H9 (cell line): ENCODE results near the gene PCDHGC5. TPM values are rescaled to one million over a fixed set of nuclear protein-coding genes. Genes with fewer than 3 reads are reported as not detected.
A peak's percentile ranks its signal among the peaks of the same experiment; 100 is the strongest.

Source experiments
- DNase-seq: peaks from one replicate; pipeline ENCODE4 v3.0.0-alpha.2; 2017
- H2AFZ ChIP-seq: one replicate; pipeline ENCODE4 v1.6.1; 2013; ENCODE audit warnings: mild to moderate bottlenecking, low read length, control low read depth, moderate library complexity
- H2AK5ac ChIP-seq: 2 replicates; pipeline ENCODE4 v1.6.1; 2013; ENCODE audit warnings: low read length, control low read depth, mixed read lengths; ENCODE audit not compliant: insufficient read length
- H2BK120ac ChIP-seq: one replicate; pipeline ENCODE4 v1.6.1; 2013; ENCODE audit warnings: low read depth, mild to moderate bottlenecking, low read length, control low read depth, inconsistent platforms; ENCODE audit not compliant: poor library complexity, severe bottlenecking
- H2BK12ac ChIP-seq: 2 replicates; pipeline ENCODE4 v1.6.1; 2013; ENCODE audit warnings: low read length, control low read depth, mixed read lengths, low read depth; ENCODE audit not compliant: insufficient read length
- H2BK15ac ChIP-seq: 2 replicates; pipeline ENCODE4 v1.6.1; 2013; ENCODE audit warnings: low read depth, low read length, control low read depth
- H2BK20ac ChIP-seq: one replicate; pipeline ENCODE4 v1.6.1; 2013; ENCODE audit warnings: low read depth, mild to moderate bottlenecking, low read length, control low read depth, inconsistent platforms; ENCODE audit not compliant: poor library complexity, severe bottlenecking
- H2BK5ac ChIP-seq: 2 replicates; pipeline ENCODE4 v1.6.1; 2013; ENCODE audit warnings: low read length, control low read depth, mixed read lengths; ENCODE audit not compliant: insufficient read length
- H3K14ac ChIP-seq: 2 replicates; pipeline ENCODE4 v1.6.1; 2013; ENCODE audit warnings: low read length, control low read depth; ENCODE audit not compliant: insufficient read depth
- H3K18ac ChIP-seq: 2 replicates; pipeline ENCODE4 v1.6.1; 2013; ENCODE audit warnings: low read depth, mild to moderate bottlenecking, mixed read lengths, low read length, control low read depth; ENCODE audit not compliant: insufficient read length
- H3K23ac ChIP-seq: 2 replicates; pipeline ENCODE4 v1.6.1; 2013; ENCODE audit warnings: low read length, control low read depth, mixed read lengths, low read depth; ENCODE audit not compliant: insufficient read length
- H3K23me2 ChIP-seq: 2 replicates; pipeline ENCODE4 v1.6.1; 2013; ENCODE audit warnings: low read depth, mild to moderate bottlenecking, mixed read lengths, low read length, control low read depth; ENCODE audit not compliant: insufficient read length, poor library complexity, severe bottlenecking
- H3K27ac ChIP-seq: 2 replicates; pipeline ENCODE4 v1.5.1; 2013; ENCODE audit warnings: low read length, control low read depth, mixed read lengths, low read depth; ENCODE audit not compliant: insufficient read length
- H3K27me3 ChIP-seq: 2 replicates; pipeline ENCODE4 v1.6.1; 2013; ENCODE audit warnings: low read length, control low read depth, inconsistent platforms; ENCODE audit not compliant: insufficient read depth
- H3K4ac ChIP-seq: 2 replicates; pipeline ENCODE4 v1.6.1; 2013; ENCODE audit warnings: low read depth, mild to moderate bottlenecking, control low read depth, inconsistent platforms, low read length, moderate library complexity
- H3K4me1 ChIP-seq: 2 replicates; pipeline ENCODE4 v1.6.1; 2013; ENCODE audit warnings: low read length, control low read depth, inconsistent platforms; ENCODE audit not compliant: insufficient read depth
- H3K4me2 ChIP-seq: 2 replicates; pipeline ENCODE4 v1.6.1; 2013; ENCODE audit warnings: low read length, control low read depth, mixed read lengths; ENCODE audit not compliant: insufficient read length, insufficient read depth
- H3K56ac ChIP-seq: 2 replicates; pipeline ENCODE4 v1.6.1; 2013; ENCODE audit warnings: low read depth, mild to moderate bottlenecking, mixed read lengths, low read length, control low read depth; ENCODE audit not compliant: insufficient read length
- H3K79me1 ChIP-seq: 2 replicates; pipeline ENCODE4 v1.6.1; 2013; ENCODE audit warnings: low read depth, mild to moderate bottlenecking, moderate library complexity, low read length, control low read depth, inconsistent platforms; ENCODE audit not compliant: insufficient read depth, poor library complexity, severe bottlenecking
- H3K79me2 ChIP-seq: 2 replicates; pipeline ENCODE4 v1.6.1; 2013; ENCODE audit warnings: low read length, control low read depth, inconsistent platforms; ENCODE audit not compliant: insufficient read depth
- H3K9ac ChIP-seq: 2 replicates; pipeline ENCODE4 v1.6.1; 2013; ENCODE audit warnings: low read length, control low read depth, mixed read lengths; ENCODE audit not compliant: insufficient read length; ENCODE audit errors: extremely low read depth
- H3K9me3 ChIP-seq: one replicate; pipeline ENCODE4 v1.6.1; 2013; ENCODE audit warnings: low read depth, low read length, inconsistent platforms; ENCODE audit not compliant: control insufficient read depth
- H3T11ph ChIP-seq: one replicate; pipeline ENCODE4 v1.6.1; 2013; ENCODE audit warnings: mild to moderate bottlenecking, low read length, control low read depth, inconsistent platforms
- H4K20me1 ChIP-seq: one replicate; pipeline ENCODE4 v1.6.1; 2013; ENCODE audit not compliant: control insufficient read depth, insufficient read length, insufficient read depth
- H4K5ac ChIP-seq: 2 replicates; pipeline ENCODE4 v1.6.1; 2013; ENCODE audit warnings: low read depth, mild to moderate bottlenecking, mixed read lengths, low read length, control low read depth; ENCODE audit not compliant: insufficient read length
- H4K8ac ChIP-seq: replicated peaks from 2 replicates; pipeline ENCODE4 v1.6.1; 2013; ENCODE audit warnings: low read length, control low read depth, mixed read lengths, low read depth; ENCODE audit not compliant: insufficient read length
- H4K91ac ChIP-seq: 2 replicates; pipeline ENCODE4 v1.6.1; 2013; ENCODE audit warnings: low read depth, mild to moderate bottlenecking, moderate library complexity, mixed read lengths, low read length, control low read depth; ENCODE audit not compliant: insufficient read length
- H3K27ac Mint-ChIP-seq, 3 experiments: 2 replicates in 2 of 3; 3 replicates in 1 of 3; pipeline ENCODE4 v1.8.0; 2020 to 2021; ENCODE audit warnings: mixed read lengths in 3 of 3, mild to moderate bottlenecking in 1 of 3, moderate library complexity in 1 of 3
- H3K27me3 Mint-ChIP-seq: 2 replicates; pipeline ENCODE4 v1.8.0; 2021; ENCODE audit warnings: low read depth, mild to moderate bottlenecking, moderate library complexity, mixed read lengths
- H3K36me3 Mint-ChIP-seq, 3 experiments: 2 replicates in 2 of 3; 3 replicates in 1 of 3; pipeline ENCODE4 v1.8.0; 2020 to 2021; ENCODE audit warnings: low read depth in 3 of 3, mixed read lengths in 3 of 3; ENCODE audit not compliant: insufficient read depth in 1 of 3
- H3K4me1 Mint-ChIP-seq, 2 experiments: 2 replicates each; pipeline ENCODE4 v1.8.0; 2020; ENCODE audit warnings: mixed read lengths in 2 of 2
- H3K4me3 Mint-ChIP-seq, 2 experiments: 2 replicates in 1 of 2; 3 replicates in 1 of 2; pipeline ENCODE4 v1.8.0; 2020 to 2021; ENCODE audit warnings: mild to moderate bottlenecking in 2 of 2, mixed read lengths in 2 of 2, moderate library complexity in 1 of 2
- H3K9me3 Mint-ChIP-seq, 2 experiments: 2 replicates in 1 of 2; 3 replicates in 1 of 2; pipeline ENCODE4 v1.8.0; 2020; ENCODE audit warnings: mild to moderate bottlenecking in 2 of 2, mixed read lengths in 2 of 2, moderate library complexity in 1 of 2
- CTCF ChIP-seq: fragments of 200-600 bp; sonication (generic); conservative IDR thresholded peaks from 3 replicates; pipeline ENCODE4 v1.8.0; 2021; ENCODE audit warnings: antibody characterized with exemption, mild to moderate bottlenecking
- WGBS: extraction: QIAGEN DNeasy Blood & Tissue Kit; methylation state at CpG from one replicate; pipeline ENCODE4 v1.1.7; 2013; ENCODE audit warnings: missing lambda C conversion rate, low lambda C conversion rate, mixed read lengths; ENCODE audit not compliant: insufficient read length; ENCODE audit errors: extremely low coverage; 5-methylcytosine and 5-hydroxymethylcytosine counted together
- total RNA-seq: library from RNA; stranded (reverse); gene quantifications from 2 replicates; pipeline ENCODE4 v1.2.1, GENCODE V29; 2021

PCDHGC5 gene
- total RNA-seq, 1 experiment from 2014 or later: 0.66 TPM

GRCh38 chr5:141508798-141509611, 20.1 kb downstream of the PCDHGC5 start:
- no peak overlapping the region for H2AFZ ChIP-seq

More at GRCh38 chr5:141508798-141509611, 20.1 kb downstream of the PCDHGC5 start:
- Histone ChIP-seq H3K79me2 (no peaks in the 10 kb centered on the region), H3K14ac (no peak overlapping the region), H3K9me3 (no peaks in the 10 kb centered on the region), H3K4me2 (peak overlapping the region; percentile 33), H2BK5ac (no peak overlapping the region), H3K56ac (no peak overlapping the region), H3T11ph (no peak overlapping the region), H2BK15ac (no peak overlapping the region), H3K23me2 (peaks cover 14% of the 10 kb centered on the region), H3K4me1 (peaks cover 4% of the 10 kb centered on the region; the same call in 1 of the 2 replicates), H4K5ac (no peak overlapping the region), H3K23ac (no peak overlapping the region), H2BK12ac (no peak overlapping the region), H4K91ac (no peak overlapping the region), H2BK120ac (no peak overlapping the region), H3K27ac (no peak overlapping the region), H2AK5ac (no peak overlapping the region), H4K8ac (no peak overlapping the region), H3K79me1 (no peaks in the 10 kb centered on the region), H3K18ac (no peak overlapping the region), H3K9ac (no peak overlapping the region), H3K4ac (no peak overlapping the region), H3K27me3 (no peaks in the 10 kb centered on the region), H2BK20ac (no peak overlapping the region), H4K20me1 (no peaks in the 10 kb centered on the region)
- no CpG with 5 or more reads among the region's 23 CpGs for WGBS
- Mint-ChIP-seq H3K27me3 (peaks cover 3% of the 10 kb centered on the region; the same call in 1 of the 2 replicates), H3K36me3 (peaks cover 8 to 19% (median 9%) of the 10 kb centered on the region in 3 experiments), H3K4me1 (peaks cover 36 to 41% of the 10 kb centered on the region in 2 experiments), H3K27ac (peak overlapping the region; percentile 44 to 99 (median 88); a peak in 4 of 7 replicates), H3K9me3 (no peaks in the 10 kb centered on the region; a peak in 1 of 5 replicates), H3K4me3 (peak overlapping the region; percentile 55 to 79)
- TF ChIP-seq CTCF: no peak
- peak; percentile 77 for DNase-seq
